Measurements from ENCODE around the gene PHKB.
"Not testable (repeated sequence)": the region's sequence is repeated elsewhere in the genome, so short reads cannot be mapped to it uniquely, and the experiment has no call there.

The PHKB gene

GRCh38 chr16:47657977-47658376 lies 196.8 kb downstream of the PHKB start:
- DNase-seq (ENCODE audit: insufficient read length, low spot score) (no peak), FAIRE-seq (no peak)

- no peak for DNase-seq (ENCODE audit: insufficient read length, low spot score)
- FAIRE-seq = no peak
Measured at GRCh38 chr16:47660540-47660939, 199.4 kb downstream of the PHKB start.

DNA sequence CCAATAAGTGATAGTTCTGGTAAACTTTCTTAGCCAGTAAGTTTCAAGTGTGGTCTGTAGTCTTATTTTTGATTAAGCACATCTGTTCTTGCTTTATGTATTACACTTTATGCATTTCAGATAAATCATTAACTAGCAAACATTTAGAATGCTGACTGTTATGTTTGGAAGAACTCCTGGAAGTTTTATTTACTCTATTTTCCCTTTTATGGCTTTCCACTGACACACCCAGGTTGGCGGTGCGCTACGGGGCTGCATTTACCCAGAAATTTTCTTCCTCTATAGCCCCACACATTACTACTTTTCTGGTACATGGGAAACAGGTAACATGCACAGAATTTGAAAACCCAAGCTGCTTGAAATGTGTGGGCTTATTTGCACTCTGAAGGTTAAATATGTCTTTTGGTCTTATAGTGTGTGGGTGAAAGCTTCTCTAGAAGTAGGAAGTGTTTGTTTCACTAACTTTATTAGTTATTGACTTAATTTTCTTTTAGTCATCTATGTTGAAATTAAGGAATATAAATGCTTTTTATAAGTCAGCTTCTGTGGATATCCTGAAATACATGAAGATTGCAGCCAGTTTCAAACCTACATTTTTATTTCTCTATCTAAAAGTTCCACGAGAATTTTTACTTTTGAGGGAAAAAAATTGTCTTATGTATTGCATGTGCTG lies 203.7 kb downstream of the PHKB start:
- FAIRE-seq (no peak), DNase-seq (ENCODE audit: insufficient read length, low spot score) (no peak)

DNA sequence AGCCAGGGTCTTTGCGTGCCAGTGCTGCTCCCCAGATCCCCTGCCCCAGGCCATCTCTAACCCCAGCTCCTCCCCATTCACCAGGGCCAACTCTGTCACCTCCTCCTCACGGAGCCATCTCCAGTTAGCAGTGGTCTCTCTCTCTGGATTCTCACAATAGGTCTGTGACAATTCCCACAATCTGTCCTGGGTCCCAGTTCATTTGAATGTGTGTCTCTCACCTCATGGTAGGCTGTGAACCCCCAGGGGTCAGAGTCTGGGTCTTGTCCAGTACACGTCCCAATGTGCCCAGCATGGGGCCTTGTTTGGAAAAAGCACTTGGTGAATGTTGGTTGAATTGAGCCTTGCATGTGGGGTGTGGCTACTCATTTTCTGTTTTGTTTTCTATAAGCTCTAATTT lies 205.3 kb downstream of the PHKB start:
- no peak for DNase-seq (ENCODE audit: insufficient read length, low spot score)
- no peak for FAIRE-seq

DNA sequence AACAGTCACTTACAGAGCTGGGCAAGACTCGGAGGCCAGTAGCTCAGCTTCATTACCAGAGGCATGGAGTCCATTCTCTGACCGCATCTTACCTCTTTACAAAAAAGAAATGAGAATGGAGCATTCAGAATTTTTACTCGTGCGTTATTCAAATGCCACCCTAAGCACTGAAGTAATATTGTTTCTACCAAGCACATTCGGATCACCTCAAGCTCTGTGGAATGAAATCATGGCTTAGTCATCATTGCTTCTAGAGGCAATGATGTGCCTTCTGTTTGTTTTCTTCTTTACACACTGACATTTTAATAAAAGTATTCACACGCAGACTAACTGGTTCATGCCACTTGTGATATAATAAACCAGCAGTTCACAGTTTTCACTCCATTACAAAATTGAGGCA lies 206.8 kb downstream of the PHKB start:
- DNase-seq (ENCODE audit: insufficient read length, low spot score) (no peak), FAIRE-seq (no peak)

- DNase-seq (ENCODE audit: insufficient read length, low spot score) (no peak), FAIRE-seq (no peak)
Measured at GRCh38 chr16:47672475-47672874, 211.3 kb downstream of the PHKB start.

GRCh38 chr16:47676635-47677177 lies 215.6 kb downstream of the PHKB start:
- DNase-seq (ENCODE audit: insufficient read length, low spot score) (no peak), FAIRE-seq (no peak)

GRCh38 chr16:47681571-47681970 lies 220.4 kb downstream of the PHKB start:
- not testable (repeated sequence) for DNase-seq (ENCODE audit: insufficient read length, low spot score); FAIRE-seq

GRCh38 chr16:47687694-47688093 lies 226.6 kb downstream of the PHKB start:
- DNase-seq (ENCODE audit: insufficient read length, low spot score) (no peak), FAIRE-seq (no peak)

DNA sequence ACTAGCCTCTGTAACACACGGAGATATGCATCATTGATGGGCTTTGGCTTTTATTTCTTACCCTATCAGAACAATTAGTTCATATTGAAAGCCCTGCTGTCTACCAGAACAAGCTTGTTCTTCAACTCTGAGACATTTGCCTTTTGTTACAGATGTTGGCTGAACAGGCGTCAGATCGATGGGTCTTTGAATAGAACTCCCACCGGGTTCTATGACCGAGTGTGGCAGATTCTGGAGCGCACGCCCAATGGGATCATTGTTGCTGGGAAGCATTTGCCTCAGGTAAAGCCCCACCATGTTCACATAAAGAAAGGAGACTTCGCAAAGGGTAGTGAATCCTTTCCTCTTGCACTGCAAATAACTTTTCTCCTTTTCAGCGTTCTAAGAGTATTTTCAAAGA lies 232.1 kb downstream of the PHKB start:
- no peak for DNase-seq (ENCODE audit: insufficient read length, low spot score)
- no peak for FAIRE-seq

DNA sequence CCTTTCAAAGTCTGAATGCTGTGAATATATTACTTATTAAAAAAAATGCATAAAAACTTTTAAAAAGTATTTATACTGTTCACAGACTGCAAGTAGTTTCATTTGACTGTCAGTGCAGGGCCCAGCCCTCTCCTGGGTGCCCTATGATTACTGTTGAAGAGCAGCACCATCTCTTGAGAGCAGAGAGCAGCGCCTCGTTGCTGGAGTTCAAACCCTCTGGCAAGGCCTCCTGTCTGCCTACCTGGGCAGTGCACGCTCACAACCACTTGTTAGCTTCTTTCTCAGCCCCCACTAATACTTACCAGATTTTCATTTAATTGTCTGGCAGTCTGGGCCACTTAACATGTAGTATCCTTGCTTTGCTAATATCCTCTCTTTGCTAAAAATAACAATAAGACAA lies 233.4 kb downstream of the PHKB start:
- FAIRE-seq (no peak), DNase-seq (ENCODE audit: insufficient read length, low spot score) (no peak)

DNA sequence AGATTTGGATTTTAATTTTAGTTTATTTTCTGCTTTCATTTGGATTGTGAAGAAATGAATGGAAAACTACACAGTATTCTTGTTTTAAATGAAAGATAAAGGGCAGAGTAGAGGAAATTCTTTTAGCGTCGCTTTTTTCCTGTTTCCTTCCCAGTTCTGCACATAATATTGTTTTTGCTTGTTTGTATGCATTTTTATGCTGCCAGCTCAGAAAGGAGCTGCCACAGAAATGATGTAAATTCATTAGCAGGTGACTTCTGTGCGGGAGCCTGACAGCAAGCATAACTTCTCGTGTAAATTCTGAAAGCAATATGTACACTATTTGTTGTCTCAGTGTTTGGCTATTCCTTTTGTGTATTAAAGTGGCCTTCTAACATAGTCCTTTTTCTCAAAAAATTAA lies 234.6 kb downstream of the PHKB start:
- FAIRE-seq (no peak), DNase-seq (ENCODE audit: insufficient read length, low spot score) (no peak)

GRCh38 chr16:47697826-47698225 lies 236.7 kb downstream of the PHKB start:
- FAIRE-seq (peak; percentile 39), DNase-seq (ENCODE audit: insufficient read length, low spot score) (no peak)

GRCh38 chr16:47699106-47699505 lies 238.0 kb downstream of the PHKB start:
- DNase-seq (ENCODE audit: insufficient read length, low spot score) = no peak
- no peak for FAIRE-seq

DNA sequence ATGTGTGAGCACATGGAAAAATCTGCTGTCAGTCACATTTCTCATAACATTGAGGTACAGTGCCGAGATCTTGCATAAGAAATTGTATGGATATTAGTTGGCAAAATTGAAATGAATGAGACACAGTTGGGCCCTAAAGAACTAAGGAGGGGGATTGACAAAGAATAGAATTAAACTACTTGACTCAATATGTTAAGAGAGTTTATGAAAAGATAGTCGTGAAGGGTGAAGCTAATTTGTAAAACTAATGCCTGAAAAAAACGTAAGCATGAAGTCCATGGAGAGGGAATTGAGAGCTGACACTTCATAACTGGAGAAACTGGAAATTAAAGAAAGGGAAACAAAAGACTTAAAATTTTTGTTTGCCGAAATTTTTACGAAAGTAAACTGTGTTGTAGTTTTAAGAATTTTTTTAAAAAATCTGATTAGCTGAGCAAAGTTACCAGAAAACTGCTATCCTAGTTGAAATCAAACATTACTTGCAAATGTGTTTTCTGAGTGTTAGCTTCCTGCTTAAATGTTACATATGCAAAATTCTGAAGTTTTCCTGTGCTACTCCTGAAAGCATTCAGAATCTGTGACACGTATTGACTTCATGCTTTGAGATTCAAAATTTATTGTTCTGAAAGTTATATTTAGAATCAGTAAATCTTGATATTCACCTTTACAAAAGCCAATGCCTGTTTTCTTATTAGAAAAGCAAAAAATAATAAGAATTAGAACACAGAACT lies 239.9 kb downstream of the PHKB start:
- DNase-seq (ENCODE audit: insufficient read length, low spot score) = no peak
- FAIRE-seq = no peak

GRCh38 chr16:47705266-47705665 lies 244.1 kb downstream of the PHKB start:
- FAIRE-seq (no peak), DNase-seq (ENCODE audit: insufficient read length, low spot score) (no peak)

DNA sequence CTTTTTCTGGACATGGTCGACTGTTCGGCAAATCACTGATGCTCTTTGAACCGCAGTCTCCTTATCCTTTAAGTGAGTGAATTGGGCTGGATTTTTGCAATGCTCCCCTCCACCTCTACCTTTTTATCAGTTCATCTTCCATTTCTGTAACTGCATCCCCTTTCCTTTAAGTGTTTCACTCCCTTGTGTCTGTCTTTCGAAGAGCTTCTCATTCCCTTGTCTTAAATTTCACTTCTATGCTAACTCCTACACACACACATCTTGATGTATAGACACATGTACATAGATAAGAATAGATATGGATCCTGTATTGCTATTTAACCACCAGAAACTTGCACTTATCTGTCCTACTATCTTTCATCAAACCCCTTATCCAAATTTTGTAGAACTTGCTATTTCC lies 250.7 kb downstream of the PHKB start:
- FAIRE-seq (no peak), DNase-seq (ENCODE audit: insufficient read length, low spot score) (no peak)

- DNase-seq (ENCODE audit: insufficient read length, low spot score) (no peak), FAIRE-seq (no peak)
Measured at GRCh38 chr16:47712276-47713224, 251.4 kb downstream of the PHKB start.

DNA sequence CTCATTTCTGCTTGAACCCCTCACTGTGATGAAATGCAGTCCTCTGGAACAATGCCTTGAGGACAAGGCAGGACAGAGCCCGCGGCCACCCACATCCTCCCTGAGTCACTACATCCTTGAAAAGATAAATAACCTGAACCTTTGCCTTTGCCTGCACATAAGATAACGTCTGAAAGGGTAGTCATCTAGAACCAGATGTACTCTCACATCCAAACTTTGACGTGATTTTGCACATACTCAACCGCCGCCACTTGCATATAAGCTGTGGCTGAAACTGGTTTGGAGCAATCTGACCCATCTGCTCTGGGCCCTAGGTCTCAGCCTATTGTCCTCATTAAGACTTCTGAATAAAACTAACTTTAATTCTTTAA lies 252.1 kb downstream of the PHKB start:
- no peak for FAIRE-seq
- DNase-seq (ENCODE audit: insufficient read length, low spot score) = no peak

GRCh38 chr16:47715442-47716083 lies 254.4 kb downstream of the PHKB start:
- DNase-seq (ENCODE audit: insufficient read length, low spot score) = no peak
- FAIRE-seq = no peak

- DNase-seq (ENCODE audit: insufficient read length, low spot score) (no peak), FAIRE-seq (no peak)
Measured at GRCh38 chr16:47716571-47716970, 255.4 kb downstream of the PHKB start.

Measured in GM19239 (cell line).